HG03064 (cell line): ENCODE results near the gene MTMR10.
A peak's percentile ranks its signal among the peaks of the same experiment; 100 is the strongest.

Experiments used
- ATAC-seq: cut with Tn5 transposase; IDR thresholded peaks from one replicate; pipeline ENCODE4 v1.9.1; 2021; ENCODE audit warnings: low read depth; ENCODE audit not compliant: unreplicated experiment

Gene MTMR10, protein sequence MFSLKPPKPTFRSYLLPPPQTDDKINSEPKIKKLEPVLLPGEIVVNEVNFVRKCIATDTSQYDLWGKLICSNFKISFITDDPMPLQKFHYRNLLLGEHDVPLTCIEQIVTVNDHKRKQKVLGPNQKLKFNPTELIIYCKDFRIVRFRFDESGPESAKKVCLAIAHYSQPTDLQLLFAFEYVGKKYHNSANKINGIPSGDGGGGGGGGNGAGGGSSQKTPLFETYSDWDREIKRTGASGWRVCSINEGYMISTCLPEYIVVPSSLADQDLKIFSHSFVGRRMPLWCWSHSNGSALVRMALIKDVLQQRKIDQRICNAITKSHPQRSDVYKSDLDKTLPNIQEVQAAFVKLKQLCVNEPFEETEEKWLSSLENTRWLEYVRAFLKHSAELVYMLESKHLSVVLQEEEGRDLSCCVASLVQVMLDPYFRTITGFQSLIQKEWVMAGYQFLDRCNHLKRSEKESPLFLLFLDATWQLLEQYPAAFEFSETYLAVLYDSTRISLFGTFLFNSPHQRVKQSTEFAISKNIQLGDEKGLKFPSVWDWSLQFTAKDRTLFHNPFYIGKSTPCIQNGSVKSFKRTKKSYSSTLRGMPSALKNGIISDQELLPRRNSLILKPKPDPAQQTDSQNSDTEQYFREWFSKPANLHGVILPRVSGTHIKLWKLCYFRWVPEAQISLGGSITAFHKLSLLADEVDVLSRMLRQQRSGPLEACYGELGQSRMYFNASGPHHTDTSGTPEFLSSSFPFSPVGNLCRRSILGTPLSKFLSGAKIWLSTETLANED

DNA sequence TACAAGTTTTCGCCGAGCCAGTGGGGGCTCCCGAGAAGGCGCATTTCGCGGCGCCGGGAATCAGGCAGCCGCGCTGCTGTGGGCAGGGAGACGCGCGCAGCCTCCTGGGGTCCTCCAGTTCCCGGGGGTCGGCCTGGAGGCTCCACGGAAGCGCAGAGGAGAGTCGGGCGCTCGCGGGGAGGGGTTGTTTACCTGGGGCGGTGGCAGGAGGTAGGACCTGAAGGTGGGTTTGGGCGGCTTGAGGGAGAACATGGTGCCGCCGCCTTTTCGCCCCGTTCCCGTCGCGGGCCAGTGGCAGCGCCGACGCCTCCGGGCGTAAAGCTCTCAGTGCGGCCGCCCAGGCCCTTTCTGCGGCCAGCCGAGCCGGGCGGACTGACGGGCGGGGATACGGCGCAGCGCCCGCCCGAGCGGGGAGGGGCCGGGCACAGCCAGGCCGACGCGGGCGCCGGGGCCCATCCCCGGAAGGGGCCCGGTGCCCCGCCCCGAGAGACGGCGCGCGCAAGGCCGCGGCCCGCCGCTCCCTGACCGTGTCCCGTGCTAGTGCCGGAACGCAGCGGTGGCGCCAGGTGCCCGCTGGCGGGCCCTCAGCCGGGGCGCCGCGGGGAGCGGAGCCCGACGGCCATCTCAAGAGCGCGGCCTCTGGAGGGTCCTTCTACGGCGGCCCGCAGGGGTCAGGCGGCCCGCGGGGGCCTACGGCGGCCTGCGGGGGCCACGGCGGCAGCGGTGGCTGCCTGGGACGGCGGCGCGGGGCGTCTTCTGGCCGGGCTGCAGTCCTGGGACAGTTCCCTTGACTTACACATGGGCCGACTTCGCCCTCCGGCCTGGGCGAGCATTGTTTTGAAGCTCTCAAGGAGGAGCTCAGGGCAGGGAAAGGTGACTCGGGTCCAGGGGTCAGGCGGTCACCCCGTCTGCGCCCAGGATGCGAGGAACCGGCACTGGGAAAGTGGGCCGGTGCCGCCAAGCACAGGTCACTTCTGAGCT, at the start of gene MTMR10:
MTMR10 (minus strand) TSS at position 374 of the 981 bp plus-strand sequence; CDS start at position 252, 122 bp downstream.
- peak; percentile 86 for ATAC-seq

DNA sequence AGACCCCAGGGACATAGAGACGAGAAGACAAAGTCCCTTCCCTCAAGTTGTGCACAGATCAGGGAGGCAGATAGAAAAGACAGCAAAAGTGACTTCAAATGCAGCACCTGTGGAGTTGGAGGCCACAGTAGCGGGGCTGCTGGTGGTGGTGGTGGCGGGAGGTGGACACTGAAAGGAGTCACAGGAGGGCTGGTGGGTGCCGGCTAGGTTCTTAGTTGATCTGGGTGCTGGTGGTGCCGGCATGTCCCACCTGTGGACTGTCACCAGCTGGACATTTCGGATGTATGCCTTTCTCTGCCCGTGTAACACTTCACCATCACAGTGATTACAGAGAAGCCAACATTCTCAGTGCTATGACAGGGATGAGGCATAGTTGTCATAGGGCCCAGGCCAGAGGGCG, 49.2 kb upstream of the MTMR10 start:
- ATAC-seq: no peak

DNA sequence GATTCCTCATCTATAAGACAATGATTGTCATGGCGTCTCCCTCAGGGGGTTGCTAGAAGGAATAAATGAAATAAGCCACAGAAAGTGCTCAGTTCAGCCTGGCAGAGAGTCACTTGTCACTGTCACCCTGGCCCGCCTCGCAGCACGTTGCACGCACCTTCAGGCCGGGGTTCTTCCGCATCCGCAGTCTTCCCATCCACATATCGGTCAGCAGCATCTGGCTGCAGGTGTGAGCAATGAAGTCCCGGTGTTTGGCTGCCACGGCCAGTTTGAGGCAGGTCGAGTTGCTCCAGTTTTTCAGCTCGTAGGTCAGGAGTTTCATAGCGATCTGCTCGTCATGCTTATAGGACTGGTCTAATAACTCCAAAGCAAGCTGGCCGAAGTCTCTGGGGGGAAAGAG, 48.5 kb upstream of the MTMR10 start:
- no peak for ATAC-seq

DNA sequence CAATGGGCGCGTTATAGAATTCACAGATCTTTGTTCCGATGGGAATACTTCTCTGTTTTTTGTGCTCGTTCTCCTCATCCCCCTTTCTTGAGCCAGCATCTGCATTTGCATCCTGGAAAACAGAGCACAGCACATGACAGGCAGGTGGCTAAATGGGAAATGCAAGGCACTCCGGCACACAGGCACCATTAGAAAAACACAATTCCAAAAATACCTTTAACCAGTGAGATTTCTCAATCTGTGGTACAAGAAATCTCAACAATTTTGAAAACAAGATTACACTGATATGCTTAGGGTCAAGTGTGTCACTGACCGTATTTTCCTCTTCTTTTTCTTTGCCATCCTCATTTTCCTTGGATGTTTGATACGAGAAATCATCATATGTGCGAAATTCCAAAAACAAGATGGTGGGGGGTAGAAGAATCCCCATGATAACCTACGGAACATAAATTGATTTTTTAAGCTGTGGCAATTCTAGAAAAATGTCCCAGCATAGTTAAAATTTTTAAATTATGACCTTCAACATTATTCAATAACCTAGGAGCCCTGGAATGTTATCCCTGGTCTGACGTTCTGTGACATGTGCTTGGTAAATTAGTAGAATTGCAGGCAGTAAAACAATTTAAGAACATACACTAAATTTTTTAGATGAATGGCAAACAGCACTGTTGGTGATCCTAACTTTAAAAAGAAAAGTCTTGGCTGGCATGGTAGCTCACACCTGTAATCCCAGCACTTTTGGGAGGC, 46.5 kb upstream of the MTMR10 start:
- ATAC-seq: no peak

DNA sequence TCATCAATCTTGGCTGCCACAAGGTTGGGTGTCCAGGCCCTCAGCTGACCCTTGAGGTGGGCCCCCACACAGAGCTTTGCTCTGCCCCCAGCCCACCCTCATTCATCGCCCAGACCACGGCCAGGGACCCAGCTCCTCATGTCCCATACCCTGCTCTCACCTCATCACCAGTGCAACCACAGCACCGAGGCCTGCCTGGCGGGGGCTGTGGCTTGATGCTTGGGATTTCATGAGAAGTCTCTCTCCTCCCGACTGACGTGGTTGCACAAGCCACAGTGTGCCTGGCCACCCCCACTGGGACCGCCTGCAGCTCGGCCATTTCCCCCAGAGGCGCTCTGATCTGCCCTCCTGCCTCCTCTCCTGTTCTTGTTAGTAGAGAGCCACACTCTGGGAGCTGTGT, 45.4 kb upstream of the MTMR10 start:
- ATAC-seq: no peak

DNA sequence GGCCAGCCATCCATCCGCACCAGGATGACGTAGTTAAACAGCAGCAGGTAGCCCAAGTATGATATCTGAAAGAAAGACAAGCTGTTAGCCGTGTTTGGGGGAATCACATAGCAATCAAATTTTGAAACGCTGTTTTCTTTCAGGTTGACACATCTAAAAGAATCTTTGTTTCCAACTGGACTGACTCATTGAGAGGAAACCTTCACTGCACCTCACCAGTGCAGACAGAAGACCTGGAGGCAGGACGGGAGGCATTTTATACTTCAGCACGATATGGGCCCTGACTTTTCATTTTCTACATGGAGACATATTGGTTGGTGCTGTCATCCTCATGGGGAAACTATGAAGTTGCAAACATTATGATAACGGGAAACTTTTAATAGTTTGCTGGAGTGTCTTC, 44.2 kb upstream of the MTMR10 start:
- no peak for ATAC-seq

DNA sequence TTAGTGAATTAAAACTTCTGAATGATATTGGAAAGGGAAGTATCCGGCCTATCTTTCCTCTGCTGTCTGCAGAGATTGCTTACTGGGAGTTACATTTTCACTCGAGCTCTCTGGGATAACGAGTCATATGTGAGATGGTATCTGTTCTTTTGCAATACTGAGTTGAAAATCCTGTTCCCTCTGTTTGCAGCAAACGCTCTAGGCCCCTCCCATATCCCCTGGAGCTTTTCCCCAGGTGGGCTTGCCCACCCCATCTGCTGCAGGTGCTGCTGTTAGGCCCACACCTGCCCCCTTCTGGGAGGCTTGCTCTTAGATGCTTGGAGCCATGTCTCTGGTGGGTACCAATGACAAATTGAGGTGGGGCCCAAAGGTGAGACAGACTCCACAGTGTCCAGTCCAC, 42.7 kb upstream of the MTMR10 start:
- no peak for ATAC-seq

DNA sequence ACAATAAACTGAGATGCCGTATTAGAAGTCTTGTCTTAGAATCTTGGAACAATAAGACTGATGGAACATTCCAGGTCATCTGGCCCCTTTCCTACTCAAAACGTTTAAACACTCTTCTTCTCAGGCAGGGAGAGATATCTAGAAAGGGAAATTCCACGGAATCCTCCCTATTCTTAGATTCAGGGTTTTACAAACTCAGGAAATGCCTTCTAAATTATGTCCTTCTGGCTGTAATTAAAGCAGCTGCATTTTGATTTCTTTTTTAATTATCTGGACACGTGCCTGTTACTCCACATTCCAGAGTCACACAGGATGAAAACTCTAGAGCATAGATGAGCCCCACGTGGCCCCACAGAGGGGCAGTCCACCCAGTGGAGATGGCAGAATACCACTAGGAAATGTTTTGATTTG, 41.5 kb upstream of the MTMR10 start:
- ATAC-seq: no peak

DNA sequence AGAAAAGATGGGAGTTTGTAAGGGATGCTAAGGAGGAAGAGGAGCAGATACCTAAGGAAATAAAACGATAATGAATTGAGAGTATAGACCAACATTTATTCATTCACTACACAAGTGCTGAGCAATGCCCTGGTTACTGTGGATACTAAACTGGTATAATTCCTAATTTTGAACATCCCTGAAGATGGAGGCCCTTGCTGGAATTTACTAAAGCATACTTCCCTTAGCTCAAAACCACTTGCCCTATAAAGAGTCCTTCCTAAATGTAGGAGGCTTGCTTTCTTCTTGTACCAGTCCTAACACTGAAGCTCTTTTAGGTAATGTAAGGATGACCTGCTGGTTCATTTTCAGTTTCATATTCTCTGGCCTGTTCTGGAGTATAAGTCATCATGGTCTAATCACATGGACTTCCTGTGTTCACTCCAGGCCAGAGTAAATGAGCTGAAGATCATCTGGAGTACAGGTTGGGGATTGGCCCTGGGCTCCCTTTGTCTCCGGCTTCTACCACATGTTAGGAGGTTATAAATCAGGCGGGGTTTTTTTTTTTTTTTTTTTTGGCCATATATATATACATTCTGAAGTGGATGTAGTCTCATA, 40.1 kb upstream of the MTMR10 start:
- peak; percentile 63 for ATAC-seq

DNA sequence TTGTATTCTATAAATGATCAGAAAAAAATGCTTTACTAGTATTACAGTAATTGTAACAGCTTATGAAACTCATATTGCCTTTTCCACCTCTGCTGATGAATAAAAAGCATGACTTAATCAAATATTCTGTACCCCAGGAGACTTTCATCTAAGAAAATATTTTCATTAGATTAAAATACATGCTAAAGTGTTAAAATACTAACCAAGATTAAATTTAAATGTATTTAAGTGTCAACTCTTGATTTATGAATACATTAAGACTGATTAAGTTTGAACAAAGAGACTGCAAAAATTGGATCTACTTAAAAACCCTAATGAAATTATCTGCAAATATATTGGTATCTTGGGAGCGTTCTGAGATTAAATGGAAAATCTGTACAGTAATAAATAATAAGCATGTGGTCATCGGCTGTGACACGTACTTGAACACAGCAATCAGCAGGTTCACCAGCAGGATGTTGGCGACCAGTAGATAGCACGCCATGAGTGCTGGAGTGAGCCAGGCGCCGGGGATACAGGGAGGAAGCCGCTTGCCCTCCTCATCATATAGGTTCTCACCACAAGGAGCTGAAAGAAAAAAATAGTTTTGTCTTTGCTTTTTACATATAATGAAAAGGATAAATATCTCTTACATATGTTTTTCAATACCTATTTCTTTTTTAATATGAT, 36.6 kb upstream of the MTMR10 start:
- ATAC-seq: no peak

DNA sequence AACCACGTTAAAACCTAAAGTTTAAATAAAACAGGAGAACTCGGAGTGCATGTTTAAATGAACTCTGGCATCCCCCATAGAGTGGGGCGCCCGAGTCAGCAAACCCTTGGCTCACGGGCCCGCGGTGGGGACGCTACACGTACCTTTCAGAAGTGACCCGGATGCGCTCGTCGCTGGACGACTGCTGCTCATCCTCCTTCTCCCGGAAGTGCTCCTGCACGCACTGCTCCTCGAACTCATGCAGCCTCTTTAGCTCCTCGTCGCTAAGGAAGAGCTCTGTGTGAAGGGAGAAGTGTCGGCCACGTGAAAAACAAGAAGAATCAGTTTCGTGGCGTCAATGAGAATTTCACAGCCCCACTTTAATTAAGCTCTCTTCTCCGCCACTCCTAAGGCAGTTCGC, 34.6 kb upstream of the MTMR10 start:
- ATAC-seq: no peak

DNA sequence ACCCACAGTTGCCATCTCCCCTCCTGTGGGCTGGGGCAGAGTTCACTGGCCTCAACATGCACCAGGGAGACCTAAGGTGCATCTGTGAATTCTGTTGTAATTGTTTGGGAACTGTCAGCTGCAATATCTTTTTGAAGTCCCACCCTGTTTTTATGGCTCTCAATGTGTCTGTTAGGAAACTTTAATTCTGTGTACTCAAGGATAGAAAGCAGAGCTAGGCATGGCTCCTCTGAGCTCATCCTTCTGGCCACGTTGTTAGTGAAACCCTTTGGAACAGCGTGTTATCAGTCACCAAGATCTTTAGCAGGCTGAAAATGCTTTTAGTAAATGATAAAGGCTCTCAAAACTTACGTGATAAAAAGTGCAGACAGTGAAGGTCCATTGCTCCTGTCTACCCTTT, 33.6 kb upstream of the MTMR10 start:
- no peak for ATAC-seq

DNA sequence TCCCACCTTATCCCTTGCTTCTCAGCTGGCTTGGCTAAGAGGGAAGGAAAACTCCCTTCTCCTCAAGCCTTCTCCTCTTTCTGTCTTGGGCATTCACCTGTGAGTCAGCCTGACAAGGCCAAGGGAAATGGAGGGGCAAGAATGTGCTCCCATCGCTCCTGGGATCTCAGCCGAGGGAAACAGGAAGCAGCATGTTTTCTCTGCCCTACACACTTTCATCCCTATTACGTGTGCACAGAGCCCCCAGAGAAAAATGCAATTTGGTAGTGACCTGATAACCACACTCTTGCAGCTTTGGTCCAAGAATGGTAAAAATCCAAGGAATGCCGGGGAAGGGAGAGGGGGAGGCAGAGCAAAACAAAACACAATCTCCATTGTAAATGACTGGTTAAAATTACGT, 32.9 kb upstream of the MTMR10 start:
- no peak for ATAC-seq

DNA sequence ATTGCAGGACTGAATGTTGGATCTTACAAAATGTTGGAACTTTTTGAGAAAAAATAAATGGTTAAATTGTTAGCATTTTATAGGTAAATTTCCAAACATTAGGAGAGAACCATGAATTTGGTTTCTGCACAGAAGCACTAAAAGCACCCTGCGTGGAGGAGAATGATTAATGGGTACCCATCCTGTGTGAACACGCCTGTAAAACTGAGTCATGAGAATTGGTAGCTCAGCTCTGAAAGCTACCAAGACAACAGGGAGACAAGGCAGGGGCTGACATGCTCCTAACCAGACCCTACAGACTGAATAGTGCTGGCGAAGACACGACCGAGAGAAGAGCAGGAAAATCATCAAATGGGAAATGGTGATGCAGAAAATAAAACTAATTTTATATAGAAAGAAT, 32.4 kb upstream of the MTMR10 start:
- ATAC-seq: no peak

DNA sequence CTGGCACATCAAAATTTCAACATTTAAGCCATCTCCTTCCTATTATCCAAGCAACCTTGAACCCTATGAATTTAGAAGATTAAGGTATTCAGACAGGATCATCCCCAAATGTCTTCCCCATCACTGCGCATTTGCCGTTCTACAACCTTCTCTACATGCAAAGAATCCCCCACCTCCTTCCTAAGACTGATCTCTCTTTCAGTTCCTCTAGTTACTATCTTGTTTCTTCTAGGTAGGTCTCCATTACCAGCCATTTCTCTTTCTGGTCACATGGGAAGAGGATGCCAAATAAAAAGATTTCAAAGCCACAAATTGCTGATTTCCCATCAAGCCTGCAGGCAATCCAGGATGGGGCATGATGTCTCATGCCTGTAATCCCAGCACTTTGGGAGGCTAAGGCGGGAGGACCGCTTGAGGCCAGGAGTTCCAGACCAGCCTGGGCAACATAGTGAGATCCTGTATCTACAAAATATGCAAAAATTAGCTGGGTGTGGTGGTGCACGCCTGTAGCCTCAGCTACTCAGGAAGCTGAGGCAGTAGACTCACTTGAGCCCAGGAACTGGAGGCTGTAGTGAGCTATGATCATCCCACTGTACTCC, 29.7 kb upstream of the MTMR10 start:
- no peak for ATAC-seq

DNA sequence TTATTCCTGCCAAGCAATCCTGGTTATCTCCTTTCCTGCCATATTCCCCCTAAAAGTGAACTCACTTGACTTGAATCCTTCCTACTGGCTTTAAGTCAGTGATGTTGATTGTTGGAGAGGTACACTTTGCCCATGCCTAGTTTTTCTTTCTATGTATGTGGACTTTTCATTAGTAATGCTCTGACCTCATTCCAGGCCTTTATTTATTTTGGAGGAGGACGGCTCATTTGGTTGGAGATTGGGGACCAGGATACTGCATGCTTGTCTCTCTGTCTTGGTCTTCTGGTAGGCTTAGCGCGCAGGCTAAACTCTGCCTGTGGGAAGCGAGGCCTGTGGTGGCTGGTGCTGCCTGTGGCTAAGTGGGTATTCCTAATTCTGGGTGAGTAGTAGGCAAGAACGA, 29.1 kb upstream of the MTMR10 start:
- no peak for ATAC-seq

DNA sequence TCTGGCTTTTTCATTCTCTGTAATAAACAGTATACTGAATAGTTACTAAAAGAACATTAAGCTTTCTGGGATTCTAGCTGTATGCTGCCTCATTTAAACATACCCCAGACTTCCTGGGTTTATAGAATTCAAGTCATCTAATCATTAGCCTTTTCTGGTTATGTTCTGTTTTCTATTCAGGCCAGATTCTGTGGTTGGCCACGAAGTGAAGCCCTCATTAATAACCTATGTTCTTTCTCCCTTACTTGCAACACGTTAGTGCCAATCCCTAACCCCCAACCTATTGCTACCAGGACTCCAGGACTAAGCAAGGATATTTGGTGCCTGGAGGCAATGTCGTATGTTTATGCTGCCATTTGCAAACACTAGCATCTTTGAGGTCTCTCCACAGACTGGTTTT, 28.6 kb upstream of the MTMR10 start:
- ATAC-seq: no peak

DNA sequence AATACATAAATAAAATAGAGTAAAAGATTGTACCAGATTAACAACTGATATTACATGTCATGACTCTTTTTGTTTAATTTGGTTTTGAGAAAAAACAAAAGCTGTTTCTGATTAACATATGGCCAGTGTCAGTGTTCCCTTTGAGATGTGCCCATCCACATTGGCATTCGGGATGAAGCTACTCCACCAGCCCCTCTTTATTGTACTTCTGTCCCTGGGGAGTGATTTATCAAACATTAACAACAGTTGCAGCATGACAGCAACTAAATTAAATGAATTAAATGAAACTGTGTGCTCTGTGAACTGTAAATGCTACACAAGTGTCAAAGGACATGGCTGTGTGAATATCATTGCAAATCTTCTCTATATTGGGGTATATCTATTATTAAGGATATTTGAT, 25.9 kb upstream of the MTMR10 start:
- ATAC-seq: no peak

DNA sequence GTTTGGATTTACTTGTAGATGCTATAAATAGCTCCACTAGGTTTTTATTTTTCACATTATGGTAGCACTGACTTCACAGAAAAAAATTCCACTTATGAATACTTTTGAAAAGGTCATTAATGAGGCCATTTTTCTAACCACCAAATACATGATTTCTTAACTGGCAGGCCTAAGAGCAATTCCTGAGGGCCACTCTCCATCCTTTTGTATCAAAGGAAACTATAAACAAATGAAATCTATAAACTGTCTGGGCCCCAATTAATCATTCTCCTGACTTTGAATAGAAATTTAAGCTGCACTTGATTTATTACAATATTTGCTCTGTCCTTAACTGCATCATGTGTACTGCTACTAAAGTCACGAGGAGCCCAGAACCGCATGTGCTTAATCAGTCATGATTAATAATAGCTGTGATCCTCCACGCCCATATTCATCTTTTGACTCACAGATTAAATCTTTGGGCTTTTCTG, 25.1 kb upstream of the MTMR10 start:
- no peak for ATAC-seq
